K562 (cell line): ENCODE data around the gene CORO1A. TPM values are rescaled to one million over a fixed set of nuclear protein-coding genes. Genes with fewer than 3 reads are reported as not detected.

Experiments
- BRD9 ChIP-seq: fragments of 450-650 bp; IDR thresholded peaks from 2 replicates; pipeline ENCODE4 v1.6.1; 2018; ENCODE audit warnings: low read depth; ENCODE audit not compliant: partially characterized antibody
- CEBPB ChIP-seq: fragments of 450-650 bp; IDR thresholded peaks from 2 replicates; pipeline ENCODE4 v1.6.1; 2016; ENCODE audit warnings: missing genetic modification characterization, missing compliant biosample characterization
- CHCHD3 ChIP-seq: fragments of 250-450 bp; sonication (Bioruptor Pico); IDR thresholded peaks from 2 replicates; pipeline ENCODE4 v2.1.2; 2022; ENCODE audit warnings: mild to moderate bottlenecking
- CREBBP ChIP-seq: IDR thresholded peaks from one replicate; pipeline ENCODE4 v1.6.1; 2012; ENCODE audit warnings: low read depth, mild to moderate bottlenecking, control low read depth, inconsistent platforms, low read length
- E2F1 ChIP-seq: sonication (generic); formaldehyde crosslinking; IDR thresholded peaks from 2 replicates; pipeline ENCODE4 v1.8.1; 2023; ENCODE audit warnings: mild to moderate bottlenecking, missing genetic modification reagents, moderate library complexity
- HDAC1 ChIP-seq, 2 experiments: fragments of 450-650 bp; IDR thresholded peaks; 2 replicates each; pipeline ENCODE4 v1.6.1; 2016 to 2017; ENCODE audit warnings: inconsistent platforms in 1 of 2, mild to moderate bottlenecking in 1 of 2, moderate library complexity in 1 of 2
- HEY1 ChIP-seq: fragments of 250-450 bp; sonication (Bioruptor Pico); IDR thresholded peaks from 2 replicates; pipeline ENCODE4 v1.5.0; 2020; ENCODE audit warnings: mild to moderate bottlenecking, moderate library complexity, borderline replicate concordance
- HIVEP1 ChIP-seq: fragments of 250-450 bp; sonication (Bioruptor Pico); IDR thresholded peaks from 2 replicates; pipeline ENCODE4 v1.4.0; 2020; ENCODE audit warnings: mild to moderate bottlenecking
- JUN ChIP-seq, 2 experiments: sonication (generic) in 1 of 2; formaldehyde crosslinking in 1 of 2; IDR thresholded peaks; 2 replicates each; pipeline versions ENCODE4 v1.6.1 to v1.8.0; 2012 to 2022; ENCODE audit warnings: borderline replicate concordance in 2 of 2, mild to moderate bottlenecking in 2 of 2, improper control_type of control experiment in 1 of 2, low read depth in 1 of 2, low read length in 1 of 2, missing genetic modification reagents in 1 of 2
- MAFF ChIP-seq: IDR thresholded peaks from 2 replicates; pipeline ENCODE4 v1.6.1; 2012; ENCODE audit warnings: low read length, improper control_type of control experiment
- NUFIP1 ChIP-seq: fragments of 450-650 bp; IDR thresholded peaks from 2 replicates; pipeline ENCODE4 v1.6.1; 2018; ENCODE audit not compliant: partially characterized antibody
- SETDB1 ChIP-seq: IDR thresholded peaks from one replicate; pipeline ENCODE4 v1.6.1; 2012; ENCODE audit warnings: low read length, control low read depth, inconsistent platforms
- STAT5B ChIP-seq: fragments of 250-450 bp; sonication (Bioruptor Pico); IDR thresholded peaks from 2 replicates; pipeline ENCODE4 v1.8.0; 2021; ENCODE audit warnings: mild to moderate bottlenecking, inconsistent platforms
- TCFL5 ChIP-seq: fragments of 250-450 bp; sonication (Bioruptor Pico); conservative IDR thresholded peaks from 2 replicates; pipeline ENCODE4 v1.6.1; 2021; ENCODE audit warnings: mild to moderate bottlenecking, moderate library complexity, matching md5 sums
- TOE1 ChIP-seq, 2 experiments: fragments of 450-650 bp in 1 of 2; sonication (generic) in 1 of 2; formaldehyde crosslinking in 1 of 2; IDR thresholded peaks; 2 replicates each; pipeline versions ENCODE4 v1.7.1 to v1.8.0; 2016 to 2022; ENCODE audit warnings: borderline replicate concordance in 2 of 2, mild to moderate bottlenecking in 2 of 2, antibody characterized with exemption in 1 of 2, inconsistent platforms in 1 of 2, low read depth in 1 of 2, missing genetic modification reagents in 1 of 2, moderate library complexity in 1 of 2
- YY1 ChIP-seq, 3 experiments: IDR thresholded peaks; 2 replicates each; pipeline ENCODE4 v1.6.1; 2011; ENCODE audit warnings: low read length in 2 of 3, mild to moderate bottlenecking in 2 of 3, moderate library complexity in 2 of 3, borderline replicate concordance in 1 of 3, control low read depth in 1 of 3, low read depth in 1 of 3; ENCODE audit not compliant: insufficient read depth in 3 of 3, insufficient replicate concordance in 2 of 3, control insufficient read depth in 1 of 3, insufficient read length in 1 of 3; ENCODE audit errors: extremely low read depth in 1 of 3
- ZNF217 ChIP-seq: sonication (generic); formaldehyde crosslinking; IDR thresholded peaks from 2 replicates; pipeline ENCODE4 v1.8.0; 2022; ENCODE audit warnings: mild to moderate bottlenecking, missing genetic modification reagents
- ZNF561 ChIP-seq: fragments of 450-650 bp; formaldehyde crosslinking; conservative IDR thresholded peaks from 2 replicates; pipeline ENCODE4 v1.4.0; 2020; ENCODE audit warnings: mild to moderate bottlenecking, moderate library complexity
- ZNF740 ChIP-seq, 3 experiments: fragments of 200-800 bp in 1 of 3; sonication (Bioruptor generic) in 1 of 3; sonication (generic) in 1 of 3; formaldehyde crosslinking in 1 of 3; IDR thresholded peaks; 2 replicates each; pipeline versions ENCODE4 v1.6.1 to v1.8.0; 2016 to 2022; ENCODE audit warnings: mild to moderate bottlenecking in 2 of 3, missing compliant biosample characterization in 2 of 3, missing genetic modification characterization in 2 of 3, missing genetic modification reagents in 1 of 3
- ZSCAN29 ChIP-seq: fragments of 450-650 bp; IDR thresholded peaks from 2 replicates; pipeline ENCODE4 v1.6.1; 2017
- polyA plus RNA-seq, 8 experiments: library from polyadenylated mRNA; depleted of rRNA in 4 of 8; stranded (reverse) in 5 of 8; unstranded in 3 of 8; fragments of >200 nt; fragmentation: Nextera tagmentation in 2 of 8; fragmentation: Illumina TruSeq in 1 of 8; extraction: Ambion mirVana in 2 of 8; extraction: Trizol in 1 of 8; gene quantifications; 2 replicates each; pipeline versions ENCODE4 v1.2.1 to v1.2.3, GENCODE V29; 2011 to 2014; ENCODE audit warnings: inconsistent platforms in 1 of 8, missing spikeins in 1 of 8
- total RNA-seq, 7 experiments: library from RNA; depleted of rRNA in 6 of 7; stranded (reverse); fragments of >200 nt in 6 of 7; fragmentation: Illumina TruSeq in 2 of 7; extraction: Trizol in 2 of 7; gene quantifications; 2 replicates each; pipeline versions ENCODE4 v1.2.1 to v1.2.3, GENCODE V29; 2011 to 2021; ENCODE audit warnings: low replicate concordance in 1 of 7

Gene CORO1A
- total and polyA plus RNA-seq, 9 of the 15 experiments (the other 6 are each of a cell fraction or from before 2014, with no cell fraction given): 0.22 to 23.8 (median 7.6) TPM

- TF ChIP-seq E2F1 (no peak), STAT5B (CRISPR knock-in tag) (no peak), HDAC1 (IDR thresholded peaks at IDR 0.05) (no peak), BRD9 (no peak), JUN (IDR thresholded peaks at IDR 0.05; ENCODE audit: borderline replicate concordance, low read depth, low read length) (no peak), JUN (CRISPR knock-in tag; IDR thresholded peaks at IDR 0.05; ENCODE audit: borderline replicate concordance) (no peak), NUFIP1 (no peak), HEY1 (no peak), ZSCAN29 (no peak), YY1 (IDR thresholded peaks at IDR 0.05; ENCODE audit: borderline replicate concordance in 1 of 3, control insufficient read depth in 1 of 3, extremely low read depth in 1 of 3, insufficient read depth in 3 of 3, insufficient read length in 1 of 3, insufficient replicate concordance in 2 of 3, low read depth in 1 of 3, low read length in 2 of 3) (peak in 1 of 3 experiments; percentile 18), SETDB1 (no peak), ZNF561 (CRISPR knock-in tag) (no peak), HIVEP1 (CRISPR knock-in tag) (no peak), CREBBP (no peak), MAFF (no peak), CHCHD3 (CRISPR knock-in tag) (no peak), CEBPB (tag) (peak; percentile 48), ZNF217 (CRISPR knock-in tag) (no peak), TCFL5 (CRISPR knock-in tag) (no peak), TOE1 (IDR thresholded peaks at IDR 0.05; ENCODE audit: borderline replicate concordance) (no peak), TOE1 (CRISPR knock-in tag; IDR thresholded peaks at IDR 0.05; ENCODE audit: borderline replicate concordance, low read depth) (no peak), ZNF740 (CRISPR knock-in tag; IDR thresholded peaks at IDR 0.05) (0 out of 2 replicates have a peak, but pooled peaks have one; percentile 38), ZNF740 (tag; IDR thresholded peaks at IDR 0.05) (no peak)
Measured at GRCh38 chr16:30185683-30186421, 2.5 kb downstream of the CORO1A start (continued).
